ENCODE results near the gene PRPF8. TPM values are rescaled to one million over a fixed set of nuclear protein-coding genes. Genes with fewer than 3 reads are reported as not detected.

The PRPF8 gene
- total and polyA plus RNA-seq, 2 of the 13 experiments (the other 11 are each of a cell fraction or from before 2014, with no cell fraction given) = 112 to 179 TPM

- no peak for DNase-seq (ENCODE audit: low spot score)
- no peak overlapping the region for H3K4me3 ChIP-seq (replicated peaks in 1 of 3; ENCODE audit: insufficient read depth in 1 of 3, low read depth in 2 of 3, low read length in 3 of 3)
These were observed 45.9 kb upstream of the PRPF8 start for GRCh38 chr17:1730326-1731193.

More at GRCh38 chr17:1730326-1731193, 45.9 kb upstream of the PRPF8 start:
- Histone ChIP-seq H3K9ac (ENCODE audit: insufficient read depth, low read depth, low read length) (no peak overlapping the region), H3K27me3 (ENCODE audit: control insufficient read depth in 1 of 2, insufficient read depth in 2 of 2, low read length in 2 of 2) (no peaks in the 10 kb centered on the region), H3K36me3 (replicated peaks in 1 of 2; ENCODE audit: control insufficient read depth in 1 of 2, insufficient read depth in 2 of 2, low read length in 2 of 2) (peaks cover 0 to 1% of the 10 kb centered on the region in 2 experiments; a peak in 4 of 5 replicates), H4K20me1 (ENCODE audit: insufficient read depth, low read length) (no peaks in the 10 kb centered on the region), H3K27ac (ENCODE audit: extremely low read length, insufficient read depth, low read length) (no peak overlapping the region), H3K4me1 (ENCODE audit: insufficient read depth, low read length) (peaks cover 49% of the 10 kb centered on the region), H2AFZ (ENCODE audit: low read length) (no peak overlapping the region), H3K4me2 (ENCODE audit: low read depth, low read length) (no peak overlapping the region), H3K79me2 (ENCODE audit: insufficient read depth, low read length) (peaks cover 17% of the 10 kb centered on the region), H3K9me3 (ENCODE audit: low read length) (no peaks in the 10 kb centered on the region)
- ATAC-seq = peak; percentile 6; the same call in 2 of the 3 replicates
- WGBS (ENCODE audit: low lambda C conversion rate) = 91% methylated on average over 9 of the region's 40 CpGs
- in situ Hi-C loops (cut with HindIII; ENCODE audit: extremely low pct_ligation_motif_present, low pct_unique_long_range_greater_than_20kb) (no loop called here), intact Hi-C loops (cut with micrococcal nuclease; ENCODE audit: unreplicated experiment) (no loop called here)
- ChIA-PET CTCF (ENCODE audit: low intra/inter-chr PET ratio, low total read pairs) (no interaction called here), POLR2A (interaction anchor here (0.8 to 6.3 kb wide), 5 partner anchors 14 to 40 kb away, joined by 3 to 44 read pairs (median 3); partner anchors contain the start of gene SERPINF1)
- FAIRE-seq = no peak
- BruUV-seq (replicated peaks) = no TSS peak
- TF ChIP-seq ZBTB33 (CRISPR knock-in tag; IDR thresholded peaks at IDR 0.05) = peak; percentile 86
- TF ChIP-seq RBFOX2 (IDR thresholded peaks at IDR 0.05; ENCODE audit: low read depth, low read length) = peak; percentile 55; the same call in 1 of the 2 replicates
- TF ChIP-seq ZNF687 (CRISPR knock-in tag; IDR thresholded peaks at IDR 0.05) = peak; percentile 19; the same call in 1 of the 2 replicates
- 0 out of 2 replicates have a peak, but pooled peaks have one; percentile 27 for TF ChIP-seq ZBTB38 (CRISPR knock-in tag; IDR thresholded peaks at IDR 0.05)
- no peak for TF ChIP-seq KLF11 (CRISPR knock-in tag; IDR thresholded peaks at IDR 0.05)
- TF ChIP-seq NFKB2 (CRISPR knock-in tag; IDR thresholded peaks at IDR 0.05; ENCODE audit: borderline replicate concordance) = no peak
- peak; percentile 82 for TF ChIP-seq AGO2 (optimal IDR thresholded peaks at IDR 0.05; ENCODE audit: low read depth, low read length)
